ENCODE results near the gene MRPS15. TPM values are rescaled to one million over a fixed set of nuclear protein-coding genes. Genes with fewer than 3 reads are reported as not detected.

Gene MRPS15
- total and polyA plus RNA-seq, 12 donors, result 86.1 to 505 (median 108) TPM

GRCh38 chr1:36414384-36414783 is 49.8 kb downstream of the MRPS15 start:
- peaks cover 0 to 5% (median under 1%) of the 10 kb centered on the region in 9 donors for H3K4me1 ChIP-seq
- 88 to 97% methylated on average over 4 of the region's 4 CpGs for WGBS, 2 donors

GRCh38 chr1:36411674-36412648 is 52.2 kb downstream of the MRPS15 start:
- Histone ChIP-seq H3K9me3 (no peaks in the 10 kb centered on the region), H3K27ac (no peak overlapping the region), H3K4me1 (no peaks in the 10 kb centered on the region), H3K4me3 (no peak overlapping the region), H3K27me3 (no peaks in the 10 kb centered on the region), H3K36me3 (peaks cover 0 to 3% (median 0%) of the 10 kb centered on the region in 9 donors)
- DNase-seq (no peak), ATAC-seq (peak in 1 of 8 donors; percentile 54)
- 64 to 65% methylated on average over 11 of the region's 11 CpGs for WGBS, 2 donors
- intact Hi-C loops (cut with DNase I), result loop anchor here in 3 of 10 donors (10.0 kb wide), 2 partner anchors 107 to 277 kb away; partner anchors contain the start of gene SH3D21 (in 2 of the 3)
- TF ChIP-seq CTCF (IDR thresholded peaks at IDR 0.05), result no peak

More at GRCh38 chr1:36414384-36414783, 49.8 kb downstream of the MRPS15 start:
- no peaks in the 10 kb centered on the region for H3K9me3 ChIP-seq
- ATAC-seq, result no peak
- no peak overlapping the region for H3K4me3 ChIP-seq
- H3K27ac ChIP-seq, result no peak overlapping the region
- intact Hi-C loops (cut with DNase I), result loop anchor here in 3 of 10 donors (10.0 kb wide), 2 partner anchors 110 to 280 kb away; partner anchors contain the start of gene SH3D21 (in 2 of the 3)
- TF ChIP-seq CTCF (IDR thresholded peaks at IDR 0.05), result no peak
- H3K36me3 ChIP-seq, result peaks cover 0 to 11% (median 0%) of the 10 kb centered on the region in 9 donors
- no peak for DNase-seq
- no peaks in the 10 kb centered on the region for H3K27me3 ChIP-seq

- no peak for DNase-seq
- WGBS, 2 donors, result 56 to 69% methylated on average over 2 of the region's 2 CpGs
- peaks cover 0 to 3% (median 0%) of the 10 kb centered on the region in 9 donors for H3K36me3 ChIP-seq
- H3K4me3 ChIP-seq, result no peak overlapping the region
- no peak overlapping the region for H3K27ac ChIP-seq
- intact Hi-C loops (cut with DNase I), result loop anchor here in 1 of 10 donors (5.0 kb wide), 1 partner anchor 61 kb away; no protein-coding TSS in a partner anchor
- H3K4me1 ChIP-seq, result no peaks in the 10 kb centered on the region
- ATAC-seq, result no peak
- H3K9me3 ChIP-seq, result no peaks in the 10 kb centered on the region
- H3K27me3 ChIP-seq, result no peaks in the 10 kb centered on the region
- TF ChIP-seq CTCF (IDR thresholded peaks at IDR 0.05), result no peak
Measured at GRCh38 chr1:36408479-36408878, 55.7 kb downstream of the MRPS15 start.

- Histone ChIP-seq H3K4me1 (peaks cover 0 to 3% (median 0%) of the 10 kb centered on the region in 9 donors), H3K4me3 (no peak overlapping the region), H3K27ac (no peak overlapping the region), H3K9me3 (no peaks in the 10 kb centered on the region), H3K27me3 (no peaks in the 10 kb centered on the region), H3K36me3 (peaks cover 0 to 3% (median 0%) of the 10 kb centered on the region in 9 donors)
- intact Hi-C loops (cut with DNase I), result loop anchor here in 1 of 10 donors (5.0 kb wide), 1 partner anchor 59 kb away; no protein-coding TSS in a partner anchor
- WGBS, 2 donors, result 91 to 97% methylated on average over 1 of the region's 1 CpG
- DNase-seq (no peak), ATAC-seq (no peak)
- no peak for TF ChIP-seq CTCF (IDR thresholded peaks at IDR 0.05)
Measured at GRCh38 chr1:36406440-36406839, 57.7 kb downstream of the MRPS15 start.

Measured in heart right ventricle (tissue), 16 donors.